HG03521 (cell line): Measurements from ENCODE around the gene EZR.

ENCODE experiments used
- ATAC-seq: cut with Tn5 transposase; IDR thresholded peaks from one replicate; pipeline ENCODE4 v1.9.1; 2021; ENCODE audit warnings: mild to moderate bottlenecking, moderate library complexity; ENCODE audit not compliant: unreplicated experiment

EZR gene

GRCh38 chr6:158764183-158764849, 54.9 kb downstream of the EZR start:
- ATAC-seq: no peak

DNA sequence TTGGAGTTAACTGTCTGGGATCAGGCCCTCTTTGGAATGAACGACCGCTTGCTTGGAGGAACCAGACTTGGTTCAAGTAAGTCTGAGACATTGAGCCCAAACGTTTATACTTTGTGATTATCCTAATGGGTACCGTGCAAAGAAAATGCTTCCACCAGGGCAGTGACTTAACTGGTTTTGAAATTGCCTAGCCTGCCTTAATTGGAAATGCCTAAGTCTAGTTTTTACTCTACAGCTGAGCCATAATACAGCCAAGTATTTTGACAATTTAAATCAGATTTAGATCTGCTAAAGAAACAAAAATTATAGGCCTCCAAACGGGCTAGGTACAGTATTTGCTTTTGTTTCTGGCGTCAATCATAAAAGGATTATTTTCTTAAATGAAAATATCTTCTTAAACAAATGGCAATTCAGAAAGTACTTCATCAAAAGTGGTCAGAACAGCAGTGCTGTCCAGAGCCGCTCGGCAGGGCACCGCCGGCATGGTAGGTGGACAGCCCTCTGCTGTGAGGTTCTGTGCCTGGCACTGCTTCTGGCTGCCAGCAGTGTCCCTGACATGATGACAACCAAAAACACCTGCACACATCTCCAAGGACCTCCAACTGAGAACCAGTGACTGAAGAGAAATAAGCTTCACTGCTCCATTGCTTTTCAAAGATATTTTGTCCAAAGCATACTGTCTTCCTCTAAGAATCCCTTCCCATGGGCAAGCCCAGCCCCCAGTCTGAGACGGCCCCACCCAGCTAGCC, 55.6 kb downstream of the EZR start:
- ATAC-seq: no peak

DNA sequence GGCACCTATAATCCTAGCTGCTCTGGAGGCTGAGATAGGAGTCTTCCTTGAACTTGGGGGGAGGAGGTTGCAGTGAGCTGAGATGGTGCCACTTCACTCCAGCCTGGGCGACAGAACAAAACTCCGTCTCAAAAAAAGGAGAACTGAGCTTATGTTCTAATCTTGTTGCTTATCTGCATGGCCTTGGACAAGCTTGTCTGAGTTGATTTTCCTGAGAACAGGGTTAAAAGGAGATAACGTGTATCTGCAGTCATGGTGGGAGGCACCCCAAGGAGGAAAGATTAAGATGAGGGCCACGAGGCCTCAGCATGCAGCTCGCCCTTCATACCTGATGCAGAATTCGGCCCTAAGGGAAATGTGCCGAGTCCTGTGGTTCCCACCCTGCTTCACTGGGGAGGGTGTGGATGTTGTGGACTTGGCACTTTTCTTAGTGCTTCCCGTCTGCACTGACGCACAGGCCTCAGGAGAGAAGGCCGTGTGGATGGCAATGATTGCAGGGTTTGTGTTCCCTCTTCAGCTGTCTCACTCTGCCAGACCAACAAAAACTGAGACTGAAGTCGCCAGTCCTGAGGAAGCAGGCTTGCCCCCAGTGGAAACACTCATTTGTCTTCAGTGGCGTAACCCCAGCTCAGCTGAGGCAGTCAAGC, 56.3 kb downstream of the EZR start:
- ATAC-seq: no peak

- no peak for ATAC-seq
Observed at GRCh38 chr6:158761746-158762145, 57.4 kb downstream of the EZR start.

DNA sequence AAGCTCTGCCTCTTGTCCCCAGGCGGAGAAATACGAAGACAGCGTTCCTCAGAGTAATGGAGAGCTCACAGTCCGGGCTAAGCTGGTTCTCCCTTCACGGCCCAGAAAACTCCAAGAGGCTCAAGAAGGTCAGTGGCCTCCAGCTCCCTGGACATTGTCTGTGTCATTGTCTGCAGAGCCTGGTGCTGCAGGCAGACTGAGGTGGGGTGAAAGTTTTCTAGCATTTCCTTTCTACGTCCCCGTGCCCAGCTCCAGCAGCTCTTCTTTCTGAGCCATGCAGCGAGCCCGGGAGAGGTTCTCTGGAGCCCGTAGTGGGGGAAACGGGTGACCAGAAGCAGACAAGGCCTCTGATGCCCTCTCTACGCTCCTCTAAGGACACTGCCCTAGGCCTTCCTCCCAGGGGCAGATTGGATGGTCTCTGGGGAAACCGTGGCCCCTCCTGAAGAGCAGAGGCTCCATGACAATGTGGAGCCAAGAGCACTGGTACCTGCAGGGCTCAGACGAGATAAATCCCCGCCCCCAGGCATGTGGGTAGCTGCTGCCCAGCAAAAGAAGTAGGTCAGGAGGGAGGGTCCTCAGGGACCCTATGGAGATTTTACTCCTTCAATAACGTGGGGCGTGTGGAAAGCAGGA, 58.4 kb downstream of the EZR start:
- ATAC-seq: no peak

GRCh38 chr6:158759966-158760617, 59.1 kb downstream of the EZR start:
- no peak for ATAC-seq

DNA sequence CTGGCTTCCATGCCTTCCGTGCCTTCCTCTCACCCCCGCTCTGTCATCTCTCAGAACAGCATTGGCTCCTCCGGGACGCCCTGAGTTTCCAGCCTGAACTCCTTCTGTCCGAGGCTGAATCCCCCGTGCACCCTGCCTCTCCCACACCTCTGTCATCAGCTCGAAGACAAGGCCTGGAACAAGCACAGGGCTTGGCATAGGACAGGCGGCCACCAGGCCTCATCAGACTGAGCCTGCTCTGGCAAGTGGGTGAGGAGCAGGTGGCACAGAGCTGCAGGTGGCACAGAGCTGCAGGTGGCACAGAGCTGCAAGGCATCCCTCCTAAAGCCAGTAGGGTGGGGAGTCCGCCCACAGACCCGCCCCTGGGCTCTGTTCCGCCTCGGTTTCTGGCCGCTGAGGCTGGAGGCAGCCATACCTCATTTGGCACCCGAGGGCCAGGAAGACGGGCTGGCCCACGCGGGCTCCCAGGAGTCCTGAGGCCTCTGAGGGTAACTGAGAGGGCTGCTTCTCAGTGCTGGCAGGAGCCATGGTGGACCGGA, 60.2 kb downstream of the EZR start:
- ATAC-seq: no peak

DNA sequence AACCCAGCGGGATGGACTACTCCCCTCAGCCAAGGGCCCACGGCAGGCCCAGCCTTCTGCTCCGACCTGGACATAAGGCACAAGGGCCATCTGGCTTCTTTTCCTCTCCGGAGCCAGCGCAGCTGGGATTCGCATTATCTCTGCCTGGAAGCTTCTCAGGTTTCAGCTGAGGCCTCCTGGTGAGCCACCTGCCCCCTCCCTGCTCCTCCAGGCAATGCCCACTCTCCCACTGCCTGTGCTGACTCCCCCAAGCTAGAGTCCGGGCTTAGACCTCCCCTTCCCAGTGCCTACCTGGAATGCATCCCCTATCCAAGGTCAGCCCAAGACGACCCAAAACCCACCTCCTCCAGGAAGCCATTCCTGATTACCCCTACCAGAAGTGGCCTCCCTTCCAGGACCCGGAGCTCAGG, 60.7 kb downstream of the EZR start:
- no peak for ATAC-seq

DNA sequence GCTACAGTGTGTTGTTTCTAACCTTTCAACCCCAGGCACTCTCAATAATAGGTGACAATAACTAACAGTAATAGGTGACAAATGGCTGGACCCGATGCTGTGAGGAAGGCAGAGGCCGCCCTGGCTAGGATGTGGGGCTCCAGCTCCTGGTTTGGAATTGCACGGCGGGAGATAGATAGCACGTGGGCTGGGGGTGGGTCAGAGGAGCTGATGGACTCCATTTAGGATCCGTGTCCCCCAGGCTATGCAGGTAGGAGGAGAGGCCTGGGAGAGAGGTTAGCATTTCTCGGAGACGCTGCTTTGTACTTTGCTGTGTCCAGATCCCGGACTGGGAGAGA, 61.4 kb downstream of the EZR start:
- no peak for ATAC-seq

DNA sequence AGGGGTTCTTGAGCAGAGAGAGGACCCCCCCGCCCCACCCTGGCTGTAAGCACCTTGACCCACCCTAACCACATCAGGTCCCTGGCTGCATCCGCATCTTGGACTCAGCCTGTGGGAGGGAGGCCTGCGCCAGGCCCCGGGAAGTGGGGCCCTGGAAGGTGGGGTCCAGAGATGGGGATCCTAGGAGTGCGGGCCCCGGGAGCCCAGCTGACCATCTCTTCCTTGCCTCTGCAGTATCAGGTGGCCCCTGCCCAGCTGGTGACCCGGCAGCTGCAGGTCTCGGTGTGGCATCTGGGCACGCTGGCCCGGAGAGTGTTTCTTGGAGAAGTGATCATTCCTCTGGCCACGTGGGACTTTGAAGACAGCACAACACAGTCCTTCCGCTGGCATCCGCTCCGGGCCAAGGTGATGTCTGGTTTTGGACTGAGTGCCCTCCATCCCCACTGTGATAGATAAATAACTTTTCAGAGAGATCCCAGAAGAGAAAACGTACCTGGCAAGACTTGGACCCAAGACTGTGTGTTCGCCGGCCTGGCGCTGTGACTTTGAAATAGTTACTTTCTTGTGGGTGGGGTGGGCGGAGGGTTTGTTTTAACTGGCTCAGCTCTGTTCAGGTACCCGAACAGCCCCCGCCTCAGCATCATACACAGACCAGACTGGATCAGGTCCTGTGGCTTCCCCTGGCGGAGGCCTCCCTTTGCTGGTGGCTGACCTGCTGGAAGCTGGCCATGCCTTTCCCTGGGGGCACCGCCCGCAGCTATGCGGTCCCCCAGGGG, 62.0 kb downstream of the EZR start:
- no peak for ATAC-seq

DNA sequence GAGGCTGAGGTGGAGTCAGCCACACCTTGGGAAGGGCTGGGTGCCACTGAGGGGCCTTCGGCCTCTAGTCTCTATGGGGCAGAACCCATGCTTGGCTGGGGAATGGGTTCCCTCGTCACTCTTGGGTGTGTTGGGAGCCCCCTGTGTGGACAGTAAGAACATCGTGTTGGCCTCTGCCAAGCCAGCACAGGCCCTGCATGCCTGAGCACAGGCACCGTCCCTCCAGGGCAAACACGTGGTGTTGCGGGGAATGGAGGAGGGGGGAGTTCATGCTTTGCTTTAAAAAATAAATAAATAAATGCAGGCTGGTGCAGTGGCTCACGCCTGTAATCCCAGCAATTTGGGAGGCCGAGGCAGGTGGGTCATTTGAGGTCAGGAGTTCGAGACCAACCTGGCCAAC, 63.0 kb downstream of the EZR start:
- no peak for ATAC-seq

GRCh38 chr6:158755636-158756035, 63.5 kb downstream of the EZR start:
- ATAC-seq: no peak

- no peak for ATAC-seq
Observed at GRCh38 chr6:158754738-158755137, 64.4 kb downstream of the EZR start.

GRCh38 chr6:158753811-158754210, 65.4 kb downstream of the EZR start:
- ATAC-seq: no peak

DNA sequence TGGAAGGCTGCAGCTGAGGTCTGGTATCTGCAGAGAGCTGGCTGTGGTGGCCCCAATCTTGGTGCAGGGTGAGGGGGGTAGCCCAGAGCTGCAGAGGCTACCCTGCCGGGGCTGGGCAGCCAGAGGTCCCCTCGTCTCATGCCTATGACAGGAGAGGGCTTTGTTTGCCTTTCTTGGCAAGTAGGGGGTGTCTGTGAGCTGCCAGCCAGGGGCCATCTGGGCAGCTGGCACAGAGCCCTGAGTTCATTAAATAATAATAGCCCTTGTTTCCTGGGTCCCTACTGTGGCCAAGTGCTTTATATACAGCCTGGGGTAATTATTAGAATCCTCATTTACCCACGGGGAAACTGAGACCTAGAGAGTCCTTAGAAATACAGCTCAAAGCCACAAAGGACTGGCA, 66.6 kb downstream of the EZR start:
- ATAC-seq: no peak

DNA sequence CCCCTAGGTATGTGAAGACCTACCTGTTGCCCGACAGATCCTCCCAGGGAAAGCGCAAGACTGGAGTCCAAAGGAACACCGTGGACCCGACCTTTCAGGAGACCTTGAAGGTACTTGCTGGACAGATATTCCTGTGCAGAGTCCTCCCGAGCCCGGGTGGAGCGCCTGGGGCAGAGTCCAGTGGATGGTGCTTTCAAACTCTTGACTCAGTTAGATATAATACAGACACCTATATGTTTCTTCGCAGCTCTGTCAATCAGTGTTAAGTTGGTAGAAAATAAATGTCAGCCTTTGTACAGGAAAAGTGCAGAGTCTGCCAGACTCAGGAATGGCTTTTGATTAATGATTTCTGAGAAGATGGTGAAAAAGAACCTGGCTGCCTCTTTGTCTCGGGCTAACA, 67.2 kb downstream of the EZR start:
- ATAC-seq: no peak

DNA sequence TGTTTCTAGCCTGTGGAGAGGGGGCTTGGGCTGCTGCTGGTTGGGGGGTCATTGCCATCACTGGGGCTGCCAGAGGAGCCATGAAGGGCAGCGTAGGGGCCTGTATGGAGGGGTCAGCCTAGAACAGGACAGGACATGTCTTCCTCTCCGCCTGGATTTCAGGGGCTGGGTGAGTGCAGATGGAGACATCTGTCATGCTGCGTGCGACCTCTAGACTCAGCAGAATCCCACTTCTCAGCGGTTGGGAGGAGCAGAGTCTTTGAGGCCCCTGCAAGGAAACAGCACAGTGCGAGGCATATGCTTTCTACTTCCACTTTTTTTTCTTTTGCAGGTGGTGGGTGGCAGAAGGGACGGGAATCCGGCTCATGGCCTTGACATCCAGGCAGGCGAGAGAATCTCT, 67.9 kb downstream of the EZR start:
- ATAC-seq: no peak

DNA sequence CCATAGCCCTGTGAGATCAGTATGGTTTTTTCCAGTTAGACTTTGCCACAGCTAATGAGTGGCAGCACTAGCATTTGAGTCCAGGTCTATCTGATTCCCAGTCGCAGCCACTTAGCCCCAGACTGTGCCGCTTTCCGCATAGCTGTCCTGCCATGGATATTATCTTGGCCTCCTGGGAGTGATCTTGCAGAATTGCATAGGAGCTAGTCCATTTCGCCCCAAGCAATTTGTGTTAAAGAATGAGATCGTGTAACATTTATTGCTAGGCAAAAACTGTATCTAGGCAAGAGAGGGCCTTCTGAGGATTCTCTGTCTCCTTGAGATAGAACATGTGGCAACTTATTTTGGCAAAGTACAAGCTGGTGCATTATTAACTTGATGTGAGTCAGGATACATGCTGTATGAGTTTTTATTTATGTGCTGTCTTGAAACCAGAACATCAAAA, 74.2 kb downstream of the EZR start:
- no peak for ATAC-seq

DNA sequence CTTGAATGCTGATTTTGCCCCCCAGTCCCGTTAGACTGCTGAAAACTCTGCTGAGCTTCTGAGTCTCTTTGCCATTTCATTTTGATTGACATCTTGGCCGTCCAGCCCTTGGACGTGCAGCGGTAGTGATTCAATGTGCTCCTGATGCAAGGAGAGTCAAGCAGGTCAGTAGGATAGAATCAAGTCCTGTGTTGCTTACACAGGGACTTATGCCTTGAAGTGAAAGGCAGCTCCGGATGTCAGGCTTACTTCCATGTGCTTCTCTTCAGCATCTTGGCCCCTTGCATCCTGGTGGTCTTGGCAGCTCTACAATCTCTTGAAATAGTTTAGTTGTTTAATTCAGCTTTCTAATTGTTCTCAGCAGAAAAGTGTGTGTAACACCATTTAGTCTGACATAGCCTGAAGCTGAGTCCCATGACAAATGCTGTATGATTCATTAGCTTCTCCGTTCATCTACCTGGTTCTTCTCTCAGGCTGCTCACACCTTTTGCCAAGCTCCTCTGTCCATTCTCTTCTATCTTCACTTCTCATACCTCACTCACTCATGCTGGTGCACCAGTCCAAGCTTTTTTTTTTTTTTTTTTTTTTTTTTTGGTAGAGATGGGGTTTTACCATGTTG, 76.0 kb downstream of the EZR start:
- no peak for ATAC-seq

- ATAC-seq: no peak
Observed at GRCh38 chr6:158739673-158740072, 79.5 kb downstream of the EZR start.
